Body of pancreas (tissue), 4 donors: ENCODE results near the gene ZNF566. TPM values are rescaled to one million over a fixed set of nuclear protein-coding genes. Genes with fewer than 3 reads are reported as not detected.

Experiments used
- ATAC-seq: fragments of 150-250 bp; one replicate; pipeline ENCODE4 v1.9.1; 2016
- DNase-seq, 4 donors: peaks; one replicate each; pipeline ENCODE4 v3.0.0-alpha.2; 2019
- H3K27ac ChIP-seq, 4 donors: fragments of 200-600 bp; sonication (generic); 1 replicate in 3 of 4; 2 replicates in 1 of 4; pipeline versions ENCODE4 v1.5.1 to v1.6.1; 2016 to 2019; ENCODE audit warnings: mild to moderate bottlenecking in 1 of 4, mixed read lengths in 1 of 4, moderate library complexity in 1 of 4
- H3K27me3 ChIP-seq, 2 donors: fragments of 200-600 bp; sonication (generic); one replicate each; pipeline ENCODE4 v1.6.0; 2016; ENCODE audit warnings: mild to moderate bottlenecking in 1 of 2
- H3K36me3 ChIP-seq, 2 donors: fragments of 200-600 bp; sonication (generic); replicated peaks in 1 of 2; 2 replicates each; pipeline ENCODE4 v1.5.1; 2016; ENCODE audit warnings: low read depth in 2 of 2; ENCODE audit not compliant: insufficient read depth in 1 of 2
- H3K4me1 ChIP-seq: fragments of 200-600 bp; sonication (generic); one replicate; pipeline ENCODE4 v1.6.0; 2016
- H3K4me3 ChIP-seq, 2 donors: fragments of 200-600 bp; sonication (generic); 1 replicate in 1 of 2; 2 replicates in 1 of 2; pipeline ENCODE4 v1.5.1; 2016 to 2019
- H3K9me3 ChIP-seq, 3 donors: fragments of 200-600 bp; sonication (generic); 1 replicate in 2 of 3; 2 replicates in 1 of 3; pipeline ENCODE4 v1.5.1; 2016
- CTCF ChIP-seq, 7 experiments: fragments of 450-650 bp in 4 of 7; fragments of 200-600 bp in 3 of 7; sonication (generic) in 3 of 7; IDR thresholded peaks; one replicate each; pipeline ENCODE4 v1.5.1; 2016 to 2019; ENCODE audit warnings: antibody characterized with exemption in 7 of 7
- POLR2A ChIP-seq, 3 donors: fragments of 450-650 bp; IDR thresholded peaks; one replicate each; pipeline ENCODE4 v1.6.1; 2016; ENCODE audit warnings: antibody characterized with exemption in 3 of 3, mild to moderate bottlenecking in 2 of 3
- WGBS, 2 donors: methylation state at CpG; one replicate each; pipeline ENCODE4 v1.1.5; 2017; 5-methylcytosine and 5-hydroxymethylcytosine counted together
- intact Hi-C: fragments of 100-400 bp; cut with DNase I; formaldehyde crosslinking; loops from one replicate; pipeline ENCODE4 v1.15.1; 2023
- total RNA-seq, 2 donors: library from RNA; depleted of rRNA; stranded (reverse); fragments of >200 nt; gene quantifications; one replicate each; pipeline ENCODE4 v1.1.0, GENCODE V29; 2016

ZNF566 gene
- total RNA-seq, 2 donors from 2014 or later: 4.4 to 9.9 TPM

- ATAC-seq: no peak
- TF ChIP-seq CTCF (IDR thresholded peaks at IDR 0.05): no peak
- TF ChIP-seq POLR2A (IDR thresholded peaks at IDR 0.05): no peak
- no peak for DNase-seq
- H3K27me3 ChIP-seq: no peaks in the 10 kb centered on the region
- no peak overlapping the region for H3K27ac ChIP-seq
- WGBS, 2 donors: 86 to 92% methylated on average over 3 of the region's 3 CpGs
- no peak overlapping the region for H3K4me3 ChIP-seq
- intact Hi-C loops: no loop called here
- H3K9me3 ChIP-seq: peaks cover 0 to 25% (median 0%) of the 10 kb centered on the region in 3 donors
- no peaks in the 10 kb centered on the region for H3K4me1 ChIP-seq
- peaks cover 3% of the 10 kb centered on the region in 2 donors for H3K36me3 ChIP-seq
Measured at GRCh38 chr19:36398571-36398970, 90.8 kb downstream of the ZNF566 start.

Other genes starting within 250 kb of the ZNF566 start
- 1 to 10 TPM in 1 of 2 donors, under 1 TPM in 1; 0.99 to 4.4 TPM for gene ZFP14, start 110.4 kb downstream of the ZNF566 start, total RNA-seq
- 1 to 10 TPM in 1 of 2 donors, under 1 TPM in 1; 0.78 to 2.0 TPM for gene ZFP82, start 70.9 kb downstream of the ZNF566 start, total RNA-seq
- 10 to 100 TPM in 1 of 2 donors, 1 to 10 TPM in 1; 3.0 to 16.3 TPM for gene ZNF260, start 38.7 kb upstream of the ZNF566 start, total RNA-seq
- gene ZNF529, start 83.7 kb upstream of the ZNF566 start, total RNA-seq: 1 to 10 TPM; 3.3 to 7.0 TPM
- gene ZNF382, start 115.8 kb upstream of the ZNF566 start, total RNA-seq: 1 to 10 TPM; 3.1 to 6.3 TPM
- 10 to 100 TPM in 1 of 2 donors, 1 to 10 TPM in 1; 1.6 to 10.6 TPM for gene ZNF461, start 177.3 kb upstream of the ZNF566 start, total RNA-seq
- 1 to 10 TPM; 3.3 to 9.3 TPM for gene ZNF567, start 198.1 kb upstream of the ZNF566 start, total RNA-seq